ENCODE data around the gene PLA2G12A.
"Not testable (repeated sequence)": the region's sequence is repeated elsewhere in the genome, so short reads cannot be mapped to it uniquely, and the experiment has no call there.

The PLA2G12A gene

GRCh38 chr4:109728385-109728784, 1.5 kb downstream of the PLA2G12A start:
- no peak for DNase-seq (ENCODE audit: low spot score)

DNA sequence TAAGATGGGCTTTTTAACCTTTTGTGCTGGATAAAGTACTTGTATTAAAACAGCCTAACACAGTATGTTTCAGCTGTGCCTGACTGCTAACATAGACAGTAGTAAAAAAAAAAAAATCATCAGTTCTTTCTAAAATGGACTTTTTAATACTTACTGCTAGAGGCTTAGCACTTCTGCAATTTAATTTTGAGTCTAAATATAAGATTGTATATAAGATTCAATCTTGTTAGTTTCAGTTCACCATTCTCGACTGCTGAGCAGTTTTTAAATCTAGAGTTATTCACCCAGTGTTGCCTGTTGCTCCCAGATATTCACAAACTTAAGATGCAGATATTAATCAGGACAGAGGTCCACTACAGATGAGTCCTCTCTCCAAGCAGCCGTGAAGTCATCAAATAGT, 6.8 kb downstream of the PLA2G12A start:
- DNase-seq (ENCODE audit: low spot score), result no peak

DNA sequence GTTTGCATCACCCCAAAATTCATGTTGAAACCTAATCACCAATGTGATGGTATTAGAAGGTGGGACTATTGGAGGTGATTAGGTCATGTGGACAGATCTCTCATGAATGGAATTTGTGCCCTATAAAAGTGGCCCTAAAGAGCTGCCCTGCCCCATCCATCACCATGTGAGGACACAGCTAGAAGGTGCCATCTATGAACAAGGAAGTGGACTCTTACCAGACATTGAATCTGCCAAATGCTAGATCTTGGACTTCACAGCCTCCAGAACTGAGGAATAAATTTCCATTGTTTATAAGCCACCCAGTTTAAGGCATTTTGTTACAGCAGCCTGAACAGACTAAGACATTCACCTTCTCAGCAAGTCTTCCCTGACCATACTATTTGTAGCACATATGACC, 7.5 kb downstream of the PLA2G12A start:
- DNase-seq (ENCODE audit: low spot score), result no peak

GRCh38 chr4:109721033-109721432, 8.8 kb downstream of the PLA2G12A start:
- no peak for DNase-seq (ENCODE audit: low spot score)

DNA sequence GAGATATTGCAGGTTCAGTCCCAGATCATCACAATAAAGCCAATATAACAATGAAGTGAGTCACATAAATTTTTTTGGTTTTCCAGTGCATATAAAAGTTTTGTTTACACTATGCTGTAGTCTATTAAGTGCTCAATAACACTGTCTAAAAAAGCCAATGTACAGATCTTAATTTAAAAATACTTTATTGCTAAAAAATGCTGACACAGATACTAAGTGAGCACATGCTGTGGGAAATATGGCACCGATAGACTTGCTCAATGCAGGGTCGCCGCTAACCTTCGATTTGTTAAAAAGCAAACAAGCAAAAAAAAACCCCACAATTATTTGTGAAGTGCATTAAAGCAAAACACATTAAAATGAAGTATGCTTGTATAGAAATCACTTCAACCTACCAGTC, 10.3 kb downstream of the PLA2G12A start:
- DNase-seq (ENCODE audit: low spot score), result no peak

DNA sequence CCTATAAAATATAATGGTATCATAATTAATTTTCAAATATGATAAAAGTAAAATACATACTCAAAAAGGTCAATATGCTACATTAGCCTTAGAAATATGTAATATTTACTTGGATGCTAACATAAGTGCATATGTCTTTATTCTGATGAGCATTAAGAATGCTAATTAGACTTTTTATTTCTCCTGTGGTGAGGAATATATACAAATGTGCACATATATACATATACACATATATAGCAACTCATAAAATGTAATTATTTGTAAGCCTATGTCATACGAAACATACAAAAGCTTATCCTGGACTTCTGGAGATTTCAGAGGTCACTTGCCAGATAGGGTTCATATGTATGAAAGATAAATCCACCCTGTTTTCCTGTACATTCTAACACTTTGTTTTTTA, 11.1 kb downstream of the PLA2G12A start:
- DNase-seq (ENCODE audit: low spot score), result no peak

GRCh38 chr4:109713500-109713899, 16.4 kb downstream of the PLA2G12A start:
- DNase-seq (ENCODE audit: low spot score), result no peak

DNA sequence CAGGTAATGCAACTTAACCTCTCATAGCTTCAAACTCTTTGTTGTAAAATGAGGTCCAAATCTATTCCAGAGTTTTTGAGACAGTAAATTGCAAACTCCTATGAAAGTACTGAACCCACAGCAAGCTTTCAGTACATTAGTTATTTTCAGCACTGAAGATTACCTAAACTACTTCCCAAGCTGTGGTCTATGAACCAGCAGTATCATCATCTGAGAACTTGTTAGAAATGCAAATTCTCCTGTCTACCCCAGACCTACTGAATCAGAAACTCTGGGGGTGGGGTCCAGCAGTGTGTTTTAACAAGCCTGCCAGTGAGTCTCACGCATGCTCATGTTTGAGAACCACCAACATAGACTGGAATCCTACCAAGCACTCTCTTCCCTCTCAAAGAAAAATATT, 20.9 kb downstream of the PLA2G12A start:
- no peak for DNase-seq (ENCODE audit: low spot score)

DNA sequence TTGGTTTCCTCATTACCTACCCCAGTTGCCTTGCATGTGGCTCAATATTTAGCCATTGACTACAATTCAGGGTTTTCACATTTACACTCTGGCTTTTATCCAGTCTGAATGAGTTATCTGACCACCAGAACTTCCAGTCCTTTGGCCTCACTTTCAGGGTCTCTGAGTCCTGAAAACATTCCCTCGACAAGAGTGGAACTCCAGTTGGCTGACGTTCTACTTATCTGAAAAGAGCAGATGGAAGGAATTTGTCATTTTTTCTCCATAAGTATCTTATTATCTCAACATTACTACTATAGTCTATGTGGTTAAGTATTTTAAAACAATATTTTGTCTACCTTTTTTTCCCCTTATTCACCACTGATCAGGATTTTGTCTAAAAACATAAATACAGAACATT, 21.4 kb downstream of the PLA2G12A start:
- DNase-seq (ENCODE audit: low spot score), result no peak

- DNase-seq (ENCODE audit: low spot score), result no peak
These were observed 26.1 kb downstream of the PLA2G12A start for GRCh38 chr4:109703664-109704361.

GRCh38 chr4:109702950-109703663, 26.8 kb downstream of the PLA2G12A start, which contains the start of gene CASP6:
Gene CASP6, minus strand, starts transcription at chr4:109703445. Its CDS starts 50 bp downstream, at chr4:109703395.
- peak; percentile 88 for DNase-seq (ENCODE audit: low spot score)

DNA sequence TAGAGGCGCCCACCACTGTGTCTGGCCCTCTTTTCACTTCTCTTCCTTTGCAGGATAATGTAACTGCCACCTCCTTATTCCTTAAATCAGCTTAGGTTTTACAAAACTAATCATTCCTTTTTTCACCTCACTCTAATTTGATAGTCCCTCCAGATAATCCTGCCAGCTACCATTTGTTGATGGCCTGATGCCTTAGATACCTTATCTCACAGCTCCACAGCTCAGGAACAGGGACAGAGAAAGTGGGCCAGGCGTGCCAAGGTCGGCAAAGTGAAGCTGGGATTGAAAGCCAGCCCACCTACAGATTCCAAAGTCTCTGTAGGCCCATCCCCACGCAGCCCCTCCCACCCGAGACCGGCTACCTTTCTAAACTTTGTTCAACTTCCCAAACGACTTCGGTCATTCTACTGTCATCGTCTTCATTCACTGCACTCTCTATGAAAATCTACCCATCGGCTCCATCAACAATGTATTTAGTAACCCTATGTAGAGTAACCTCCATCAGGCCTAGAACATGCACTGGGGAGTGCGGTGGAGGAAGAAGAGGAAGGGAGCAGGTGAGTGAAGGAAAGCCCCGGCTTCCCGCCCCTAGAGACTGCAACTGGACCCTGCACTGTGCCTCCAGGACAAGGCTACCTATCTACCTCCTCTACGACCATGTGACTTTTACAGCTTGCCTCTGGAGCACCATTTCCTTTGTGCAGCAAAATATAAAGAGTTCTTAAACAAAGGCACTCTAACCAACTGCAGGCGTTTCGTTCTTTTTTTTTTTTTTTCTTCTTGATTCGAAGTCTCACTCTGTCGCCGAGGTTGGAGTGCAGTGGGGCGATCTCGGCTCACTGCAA, 28.1 kb downstream of the PLA2G12A start:
- DNase-seq (ENCODE audit: low spot score), result no peak

GRCh38 chr4:109699553-109700225, 30.2 kb downstream of the PLA2G12A start:
- DNase-seq (ENCODE audit: low spot score), result no peak

DNA sequence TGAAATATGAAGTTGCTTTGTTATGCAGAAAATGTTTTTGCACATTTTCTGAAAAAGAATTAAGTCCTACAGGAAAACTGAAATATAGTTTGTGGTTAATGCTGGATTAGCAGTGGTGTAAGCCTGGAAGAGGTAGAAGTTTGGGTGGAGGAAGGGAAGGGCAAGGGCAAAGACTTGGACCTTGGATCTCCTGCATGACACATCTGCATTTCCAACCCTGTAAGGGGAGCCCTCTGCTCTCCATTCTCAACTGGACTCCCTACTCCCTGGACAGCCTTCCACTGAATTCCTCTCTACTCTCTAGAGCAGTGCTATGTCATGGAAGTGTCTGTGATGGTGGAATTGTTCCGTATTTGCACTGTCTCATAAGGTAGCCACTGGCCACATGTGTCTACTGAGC, 31.2 kb downstream of the PLA2G12A start:
- DNase-seq (ENCODE audit: low spot score), result no peak

DNA sequence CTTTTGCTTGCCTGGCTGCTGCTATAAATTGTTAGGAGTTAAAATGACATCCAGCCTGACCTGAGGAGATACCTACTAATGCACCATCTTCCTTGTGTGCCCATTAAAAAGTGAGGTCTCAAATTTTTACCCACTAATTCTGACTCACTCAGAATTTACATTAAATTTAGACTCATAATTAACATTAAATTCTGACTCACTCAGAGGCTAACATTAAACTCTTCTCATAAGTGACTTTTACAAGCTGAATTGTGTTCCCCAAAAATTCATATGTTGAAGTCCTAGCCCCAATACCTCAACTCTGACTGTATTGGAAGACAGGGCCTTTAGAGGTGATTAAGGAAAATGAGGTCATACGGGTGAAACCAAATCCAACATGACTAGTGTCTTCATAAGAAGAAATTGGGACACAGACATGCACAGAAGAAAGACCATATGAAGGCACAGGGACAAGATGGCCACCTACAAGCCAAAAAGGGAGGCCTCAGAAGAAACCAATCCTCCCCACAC, 38.4 kb downstream of the PLA2G12A start:
- DNase-seq (ENCODE audit: low spot score), result no peak

DNA sequence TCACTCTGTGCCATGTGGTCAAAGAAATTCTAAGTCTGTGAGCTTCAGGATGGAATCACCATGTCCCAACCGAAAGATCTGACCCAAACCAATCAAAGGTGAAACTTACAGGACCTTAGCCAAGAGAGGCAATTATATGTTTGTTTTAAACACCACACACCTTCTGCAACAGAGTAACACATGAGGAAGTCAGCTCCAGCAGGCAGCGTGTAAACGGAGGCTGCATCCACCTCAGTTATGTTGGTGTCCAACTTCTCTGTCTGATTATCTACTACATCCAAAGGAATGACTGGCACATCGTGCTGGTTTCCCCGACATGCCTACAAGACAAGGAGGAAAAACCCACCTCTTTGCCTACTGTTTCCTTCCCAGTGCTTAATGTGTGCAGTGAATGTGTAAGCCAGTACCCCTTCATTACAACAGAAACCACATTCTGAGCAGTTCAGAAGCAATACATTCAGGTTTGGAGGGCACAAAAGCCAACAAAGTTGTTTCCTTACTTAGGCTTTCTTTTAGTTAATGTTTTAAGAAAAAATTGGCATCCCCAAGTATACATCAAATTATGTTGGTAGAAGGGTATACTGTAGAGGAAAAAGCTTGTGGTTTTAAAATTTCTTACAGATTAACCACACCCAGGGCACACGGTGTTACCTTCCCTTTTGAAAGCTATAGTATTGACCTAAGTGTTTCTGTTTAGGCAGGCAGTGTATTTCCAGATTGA, 39.0 kb downstream of the PLA2G12A start:
- DNase-seq (ENCODE audit: low spot score), result no peak

- no peak for DNase-seq (ENCODE audit: low spot score)
These were observed 45.1 kb downstream of the PLA2G12A start for GRCh38 chr4:109684727-109685126.

DNA sequence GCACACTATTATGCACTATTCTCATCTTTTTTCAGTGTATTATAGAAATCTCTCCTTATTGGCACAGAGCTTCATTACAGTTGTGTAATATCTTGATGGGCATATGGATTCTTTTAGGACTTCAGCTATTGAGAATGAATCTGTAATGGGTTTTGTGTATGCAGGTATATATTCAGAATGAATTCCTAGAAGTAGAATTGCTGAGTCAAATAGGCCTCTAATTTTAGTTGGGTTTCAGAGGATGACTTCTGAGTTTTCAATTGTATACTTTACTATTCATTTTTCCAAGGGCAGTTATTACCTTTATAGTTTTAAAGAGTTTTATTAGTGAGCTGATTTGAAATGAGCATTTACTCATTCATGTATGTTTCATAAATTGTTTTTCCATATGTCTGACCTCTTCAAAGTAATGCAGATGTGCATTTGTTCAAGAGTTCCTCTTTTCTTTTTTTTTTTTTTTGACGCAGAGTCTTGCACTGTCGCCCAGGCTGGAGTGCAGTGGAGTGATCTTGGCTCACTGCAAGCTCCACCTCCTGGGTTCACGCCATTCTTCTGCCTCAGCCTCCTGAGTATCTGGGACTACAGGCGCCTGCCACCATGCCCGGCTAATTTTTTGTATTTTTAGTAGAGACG, 46.1 kb downstream of the PLA2G12A start:
- DNase-seq (ENCODE audit: low spot score), result no peak

DNA sequence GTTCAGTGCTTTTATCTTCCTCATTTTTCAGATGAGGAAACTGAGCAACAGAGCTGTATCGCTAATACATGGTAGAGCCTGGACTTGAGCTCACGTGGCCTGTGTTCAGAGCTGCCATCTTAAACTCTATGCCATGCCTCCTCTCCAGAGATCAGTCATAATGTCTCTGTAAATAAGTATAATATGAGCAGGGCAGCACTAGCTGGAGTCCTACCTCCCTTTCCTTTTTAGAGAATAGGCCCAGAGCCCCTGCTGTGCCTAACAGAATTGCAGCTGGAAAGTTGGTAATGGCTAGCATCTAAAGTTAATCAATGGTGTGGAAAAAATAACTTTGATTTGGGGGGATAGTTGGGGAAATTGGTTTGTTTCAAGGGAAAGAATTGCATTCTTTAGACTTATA, 47.0 kb downstream of the PLA2G12A start:
- DNase-seq (ENCODE audit: low spot score), result no peak

DNA sequence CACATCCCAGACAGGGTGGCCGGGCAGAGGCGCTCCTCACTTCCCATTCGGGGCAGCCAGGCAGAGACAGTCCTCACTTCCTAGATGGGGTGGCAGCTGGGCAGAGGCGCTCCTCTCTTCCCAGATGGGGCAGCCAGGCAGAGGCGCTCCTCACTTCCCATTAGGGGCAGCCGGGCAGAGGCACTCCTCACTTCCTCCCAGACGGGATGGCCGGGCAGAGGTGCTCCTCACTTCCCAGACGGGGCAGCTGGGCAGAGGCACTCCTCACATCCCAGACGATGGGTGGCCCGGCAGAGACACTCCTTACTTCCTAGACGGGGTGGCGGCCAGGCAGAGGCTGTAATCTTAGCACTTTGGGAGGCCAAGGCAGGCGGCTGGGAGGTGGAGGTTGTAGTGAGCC, 50.9 kb downstream of the PLA2G12A start:
- not testable (repeated sequence) for DNase-seq (ENCODE audit: low spot score)

DNA sequence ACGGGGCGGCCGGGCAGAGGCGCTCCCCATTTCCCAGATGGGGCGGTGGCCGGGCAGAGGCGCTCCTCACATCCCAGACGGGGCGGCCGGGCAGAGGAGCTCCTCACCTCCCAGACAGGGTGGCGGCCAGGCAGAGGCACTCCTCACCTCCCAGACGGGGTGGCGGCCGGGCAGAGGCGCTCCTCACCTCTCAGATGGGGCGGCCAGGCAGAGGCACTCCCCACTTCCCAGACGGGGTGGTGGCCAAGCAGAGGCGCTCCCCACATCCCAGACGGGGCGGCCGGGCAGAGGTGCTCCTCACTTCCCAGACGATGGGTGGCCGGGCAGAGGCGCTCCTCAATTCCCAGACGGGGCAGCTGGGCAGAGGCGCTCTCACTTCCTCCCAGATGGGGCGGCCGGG, 51.4 kb downstream of the PLA2G12A start:
- DNase-seq (ENCODE audit: low spot score), result not testable (repeated sequence)

Data from D341Med (cell line).